ENCODE data around the gene SMARCD2. TPM values are rescaled to one million over a fixed set of nuclear protein-coding genes. Genes with fewer than 3 reads are reported as not detected.

The SMARCD2 gene
- total and polyA plus RNA-seq, 2 of the 13 experiments (the other 11 are each of a cell fraction or from before 2014, with no cell fraction given): 122 to 150 TPM

- TF ChIP-seq ATF6 (CRISPR knock-in tag; conservative IDR thresholded peaks at IDR 0.05): 0 out of 2 replicates have a peak, but pooled peaks have one; percentile 57
- no peak for TF ChIP-seq ZNF280D (CRISPR knock-in tag; IDR thresholded peaks at IDR 0.05)
- peak; percentile 43; the same call in 1 of the 2 replicates for TF ChIP-seq HNF4G (IDR thresholded peaks at IDR 0.05; ENCODE audit: borderline replicate concordance, low read depth, low read length)
- no peak; the same call in 1 of the 2 replicates for TF ChIP-seq HNF4G (CRISPR knock-in tag; IDR thresholded peaks at IDR 0.05; ENCODE audit: borderline replicate concordance, low read depth)
- no peak for TF ChIP-seq FOXP1 (IDR thresholded peaks at IDR 0.05)
- peak; percentile 10; the same call in 1 of the 2 replicates for TF ChIP-seq FOXP1 (CRISPR knock-in tag; IDR thresholded peaks at IDR 0.05)
- peak; percentile 72 for TF ChIP-seq HDAC1 (CRISPR knock-in tag; IDR thresholded peaks at IDR 0.05)
- TF ChIP-seq NR3C1 (CRISPR knock-in tag; IDR thresholded peaks at IDR 0.05): no peak
- TF ChIP-seq NFATC3 (CRISPR knock-in tag; IDR thresholded peaks at IDR 0.05): no peak
- no peak for TF ChIP-seq ZNF350 (CRISPR knock-in tag; IDR thresholded peaks at IDR 0.05; ENCODE audit: borderline replicate concordance, low read depth)
- peak; percentile 90 for TF ChIP-seq HNF4A (CRISPR knock-in tag; IDR thresholded peaks at IDR 0.05)
- no peak for TF ChIP-seq HHEX (CRISPR knock-in tag; IDR thresholded peaks at IDR 0.05)
- 0 out of 2 replicates have a peak, but pooled peaks have one; percentile 42 for TF ChIP-seq KLF11 (CRISPR knock-in tag; IDR thresholded peaks at IDR 0.05)
- TF ChIP-seq MIXL1 (CRISPR knock-in tag; IDR thresholded peaks at IDR 0.05): peak; percentile 51; the same call in 1 of the 2 replicates
- no peak for TF ChIP-seq ZNF775 (CRISPR knock-in tag; IDR thresholded peaks at IDR 0.05; ENCODE audit: borderline replicate concordance)
- no peak for TF ChIP-seq HNRNPH1 (optimal IDR thresholded peaks at IDR 0.05; ENCODE audit: low read depth, low read length)
- TF ChIP-seq PAXIP1 (CRISPR knock-in tag; conservative IDR thresholded peaks at IDR 0.05): peak; percentile 96
- TF ChIP-seq ZNF772 (CRISPR knock-in tag; IDR thresholded peaks at IDR 0.05): 0 out of 2 replicates have a peak, but pooled peaks have one; percentile 41
- TF ChIP-seq ZNF329 (CRISPR knock-in tag; IDR thresholded peaks at IDR 0.05; ENCODE audit: low read depth): no peak
- TF ChIP-seq SOX5 (CRISPR knock-in tag; IDR thresholded peaks at IDR 0.05; ENCODE audit: borderline replicate concordance): 0 out of 2 replicates have a peak, but pooled peaks have one; percentile 27
- TF ChIP-seq HDAC2 (CRISPR knock-in tag; IDR thresholded peaks at IDR 0.05): peak; percentile 69; the same call in 1 of the 2 replicates
- TF ChIP-seq NFIB (CRISPR knock-in tag; IDR thresholded peaks at IDR 0.05; ENCODE audit: borderline replicate concordance): no peak
- TF ChIP-seq GATAD2A (CRISPR knock-in tag; IDR thresholded peaks at IDR 0.05): peak; percentile 52; the same call in 1 of the 2 replicates
- no peak for TF ChIP-seq HMGA1 (CRISPR knock-in tag; conservative IDR thresholded peaks at IDR 0.05)
Observed at GRCh38 chr17:63854709-63855108, 12.2 kb upstream of the SMARCD2 start (continued).
